HCT116 (cell line): Measurements from ENCODE around the gene ADAM11.

Source experiments
- ATF3 ChIP-seq: IDR thresholded peaks from 2 replicates; pipeline ENCODE4 v1.6.1; 2012
- CTCF ChIP-seq, 3 experiments: fragments of 200-600 bp in 1 of 3; sonication (generic) in 1 of 3; IDR thresholded peaks in 2 of 3; conservative IDR thresholded peaks in 1 of 3; 2 replicates each; pipeline ENCODE4 v1.5.1; 2012 to 2017; ENCODE audit warnings: low read depth in 2 of 3, low read length in 2 of 3, antibody characterized with exemption in 1 of 3, borderline replicate concordance in 1 of 3, control low read depth in 1 of 3, mild to moderate bottlenecking in 1 of 3, mixed read lengths in 1 of 3, mixed run types in 1 of 3, moderate library complexity in 1 of 3; ENCODE audit not compliant: insufficient read depth in 1 of 3
- EZH2phosphoT487 ChIP-seq: fragments of 200-600 bp; IDR thresholded peaks from 2 replicates; pipeline ENCODE4 v1.6.1; 2018; ENCODE audit warnings: antibody characterized with exemption, borderline replicate concordance
- JUND ChIP-seq: IDR thresholded peaks from 2 replicates; pipeline ENCODE4 v1.6.1; 2012
- MAX ChIP-seq: IDR thresholded peaks from 2 replicates; pipeline ENCODE4 v1.6.1; 2012
- POLR2A ChIP-seq: IDR thresholded peaks from 2 replicates; pipeline ENCODE4 v1.7.0; 2011; ENCODE audit warnings: borderline replicate concordance; ENCODE audit not compliant: insufficient read depth, insufficient read length; ENCODE audit errors: extremely low read depth
- POLR2AphosphoS5 ChIP-seq: IDR thresholded peaks from 2 replicates; pipeline ENCODE4 v1.6.1; 2011; ENCODE audit warnings: mild to moderate bottlenecking, low read depth, low read length, moderate library complexity
- RAD21 ChIP-seq: IDR thresholded peaks from 2 replicates; pipeline ENCODE4 v1.6.1; 2012; ENCODE audit warnings: low read depth, mild to moderate bottlenecking
- REST ChIP-seq: IDR thresholded peaks from 2 replicates; pipeline ENCODE4 v1.6.1; 2012; ENCODE audit warnings: low read depth
- SIN3A ChIP-seq: IDR thresholded peaks from 2 replicates; pipeline ENCODE4 v1.6.1; 2012; ENCODE audit warnings: low read depth
- TCF7L2 ChIP-seq: IDR thresholded peaks from 2 replicates; pipeline ENCODE4 v1.7.0; 2011; ENCODE audit warnings: borderline replicate concordance, inconsistent platforms; ENCODE audit not compliant: insufficient read depth, insufficient read length; ENCODE audit errors: extremely low read depth

- TF ChIP-seq CTCF (IDR thresholded peaks at IDR 0.05 in 2 of 3, conservative IDR thresholded peaks at IDR 0.05 in 1 of 3; ENCODE audit: borderline replicate concordance in 1 of 3, insufficient read depth in 1 of 3, low read depth in 2 of 3, low read length in 2 of 3) (no peak), POLR2AphosphoS5 (no peak), POLR2A (no peak), TCF7L2 (no peak), JUND (no peak), SIN3A (no peak), EZH2phosphoT487 (no peak), RAD21 (no peak), MAX (no peak), ATF3 (no peak), REST (no peak)
These were observed 49.4 kb downstream of the ADAM11 start for GRCh38 chr17:44808156-44808555.
